Osteoblast (primary cell): Measurements from ENCODE around the gene PDS5B. TPM values are rescaled to one million over a fixed set of nuclear protein-coding genes. Genes with fewer than 3 reads are reported as not detected.

Source experiments
- DNase-seq: peaks from one replicate; pipeline ENCODE4 v3.0.0; 2011; ENCODE audit warnings: low spot score, mixed read lengths; ENCODE audit not compliant: insufficient read length; ENCODE audit errors: missing footprints
- H2AFZ ChIP-seq: 2 replicates; pipeline ENCODE4 v1.6.0; 2011; ENCODE audit warnings: mild to moderate bottlenecking, low read length
- H3K27ac ChIP-seq: 2 replicates; pipeline ENCODE4 v1.5.1; 2011; ENCODE audit warnings: mild to moderate bottlenecking, low read depth, low read length, moderate library complexity
- H3K27me3 ChIP-seq: 2 replicates; pipeline ENCODE4 v1.6.0; 2012; ENCODE audit warnings: mild to moderate bottlenecking, control low read depth, inconsistent platforms, low read length, moderate library complexity; ENCODE audit not compliant: insufficient read depth
- H3K36me3 ChIP-seq: 2 replicates; pipeline ENCODE4 v1.5.1; 2011; ENCODE audit warnings: mild to moderate bottlenecking, low read length, control low read depth, moderate library complexity; ENCODE audit not compliant: insufficient read depth
- H3K4me1 ChIP-seq: 2 replicates; pipeline ENCODE4 v1.5.1; 2011; ENCODE audit warnings: mild to moderate bottlenecking, low read length, control low read depth, moderate library complexity; ENCODE audit not compliant: insufficient read depth
- H3K4me2 ChIP-seq: 2 replicates; pipeline ENCODE4 v1.6.0; 2011; ENCODE audit warnings: mild to moderate bottlenecking, low read length; ENCODE audit not compliant: insufficient read depth
- H3K4me3 ChIP-seq: fragments of 200-600 bp; sonication (generic); 3 replicates; pipeline ENCODE4 v1.5.1; 2012; ENCODE audit warnings: mild to moderate bottlenecking, low read length, inconsistent platforms; ENCODE audit not compliant: insufficient read depth
- H3K79me2 ChIP-seq: 2 replicates; pipeline ENCODE4 v1.6.0; 2012; ENCODE audit warnings: mild to moderate bottlenecking, low read length, control low read depth, inconsistent platforms; ENCODE audit not compliant: insufficient read depth
- H3K9me3 ChIP-seq: 2 replicates; pipeline ENCODE4 v1.5.1; 2011; ENCODE audit warnings: low read depth, low read length, control low read depth
- H4K20me1 ChIP-seq: 2 replicates; pipeline ENCODE4 v1.6.0; 2012; ENCODE audit warnings: mild to moderate bottlenecking, low read length, control low read depth; ENCODE audit not compliant: insufficient read depth
- CTCF ChIP-seq: IDR thresholded peaks from 2 replicates; pipeline ENCODE4 v1.5.1; 2011; ENCODE audit warnings: mild to moderate bottlenecking, low read depth, low read length, moderate library complexity; ENCODE audit errors: extremely low read depth
- total RNA-seq: library from RNA; depleted of rRNA; stranded (reverse); fragments of >200 nt; gene quantifications from 2 replicates; pipeline ENCODE4 v1.2.3, GENCODE V29; 2012

PDS5B gene
- total RNA-seq, 1 donor = 23.2 TPM

- Histone ChIP-seq H3K79me2 (no peaks in the 10 kb centered on the region), H3K27ac (no peak overlapping the region), H3K4me2 (no peak overlapping the region), H2AFZ (peak overlapping the region; percentile 67), H3K36me3 (no peaks in the 10 kb centered on the region), H3K4me3 (no peak overlapping the region), H4K20me1 (no peaks in the 10 kb centered on the region), H3K4me1 (peaks cover 9% of the 10 kb centered on the region), H3K9me3 (no peaks in the 10 kb centered on the region), H3K27me3 (no peaks in the 10 kb centered on the region)
- DNase-seq = no peak
- TF ChIP-seq CTCF = peak; percentile 59
Measured at GRCh38 chr13:32581177-32581786, 5.0 kb upstream of the PDS5B start.

GRCh38 chr13:32582281-32582680, 4.0 kb upstream of the PDS5B start:
- H2AFZ ChIP-seq = no peak overlapping the region
- no peaks in the 10 kb centered on the region for H3K36me3 ChIP-seq
- H3K4me2 ChIP-seq = no peak overlapping the region
- no peak overlapping the region for H3K27ac ChIP-seq
- H3K27me3 ChIP-seq = no peaks in the 10 kb centered on the region
- no peaks in the 10 kb centered on the region for H3K79me2 ChIP-seq
- DNase-seq = no peak
- no peaks in the 10 kb centered on the region for H4K20me1 ChIP-seq
- no peak for TF ChIP-seq CTCF
- H3K4me1 ChIP-seq = peaks cover 9% of the 10 kb centered on the region
- no peaks in the 10 kb centered on the region for H3K9me3 ChIP-seq
- no peak overlapping the region for H3K4me3 ChIP-seq

GRCh38 chr13:32582991-32583390, 3.3 kb upstream of the PDS5B start:
- no peak for DNase-seq
- Histone ChIP-seq H3K27ac (no peak overlapping the region), H3K27me3 (no peaks in the 10 kb centered on the region), H3K79me2 (peaks cover 6% of the 10 kb centered on the region), H2AFZ (no peak overlapping the region), H3K4me3 (no peak overlapping the region), H3K36me3 (no peaks in the 10 kb centered on the region), H3K4me1 (peaks cover 10% of the 10 kb centered on the region), H4K20me1 (no peaks in the 10 kb centered on the region), H3K9me3 (no peaks in the 10 kb centered on the region), H3K4me2 (no peak overlapping the region)
- TF ChIP-seq CTCF = no peak

GRCh38 chr13:32585550-32586079, 637 bp upstream of the PDS5B start:
- peaks cover 32% of the 10 kb centered on the region for H3K79me2 ChIP-seq
- H3K27me3 ChIP-seq = no peaks in the 10 kb centered on the region
- peak overlapping the region; percentile 85 for H3K4me3 ChIP-seq
- H3K4me1 ChIP-seq = peaks cover 29% of the 10 kb centered on the region
- DNase-seq = no peak
- H4K20me1 ChIP-seq = peaks cover 6% of the 10 kb centered on the region
- no peaks in the 10 kb centered on the region for H3K36me3 ChIP-seq
- no peaks in the 10 kb centered on the region for H3K9me3 ChIP-seq
- TF ChIP-seq CTCF = no peak
- peak overlapping the region; percentile 62 for H3K27ac ChIP-seq
- H2AFZ ChIP-seq = peak overlapping the region; percentile 95
- peak overlapping the region; percentile 98 for H3K4me2 ChIP-seq
